GM12865 (cell line): ENCODE measurements around the gene TBX10.

Source experiments
- DNase-seq: peaks from one replicate; pipeline ENCODE4 v3.0.0; 2010; ENCODE audit warnings: low read depth
- H3K4me3 ChIP-seq: 2 replicates; pipeline ENCODE4 v1.5.1; 2011; ENCODE audit warnings: mild to moderate bottlenecking, low read depth, low read length, control low read depth
- CTCF ChIP-seq: IDR thresholded peaks from 2 replicates; pipeline ENCODE4 v1.5.1; 2011; ENCODE audit warnings: low read length, control low read depth, low read depth, inconsistent platforms; ENCODE audit not compliant: insufficient read depth; ENCODE audit errors: missing control alignments

Gene TBX10

GRCh38 chr11:67611704-67612587 is 27.6 kb downstream of the TBX10 start:
- H3K4me3 ChIP-seq, result no peak overlapping the region
- no peak for TF ChIP-seq CTCF
- no peak for DNase-seq

GRCh38 chr11:67611165-67611564 is 28.4 kb downstream of the TBX10 start:
- TF ChIP-seq CTCF, result no peak
- no peak overlapping the region for H3K4me3 ChIP-seq
- DNase-seq, result no peak

- H3K4me3 ChIP-seq, result no peak overlapping the region
- no peak for TF ChIP-seq CTCF
- DNase-seq, result no peak
Observed at GRCh38 chr11:67610302-67610868, 29.2 kb downstream of the TBX10 start.

- no peak for DNase-seq
- TF ChIP-seq CTCF, result no peak
- no peak overlapping the region for H3K4me3 ChIP-seq
Observed at GRCh38 chr11:67609316-67609715, 30.2 kb downstream of the TBX10 start.

GRCh38 chr11:67608486-67608885 is 31.1 kb downstream of the TBX10 start:
- TF ChIP-seq CTCF, result no peak
- no peak for DNase-seq
- H3K4me3 ChIP-seq, result no peak overlapping the region

- TF ChIP-seq CTCF, result no peak
- H3K4me3 ChIP-seq, result peak overlapping the region; percentile 87
- no peak for DNase-seq
Observed at GRCh38 chr11:67607507-67607906, 32.1 kb downstream of the TBX10 start.
